Fibroblast of skin of left quadriceps (primary cell): Measurements from ENCODE around the gene PREB.

Experiments
- DNase-seq, 2 experiments: peaks; one replicate each; pipeline ENCODE4 v3.0.0-alpha.2; 2013; ENCODE audit warnings: low read depth in 2 of 2

The PREB gene

GRCh38 chr2:27082773-27083409, 51.5 kb downstream of the PREB start:
- no peak for DNase-seq

- DNase-seq = no peak
Measured at GRCh38 chr2:27081984-27082772, 52.3 kb downstream of the PREB start.
